Neuron (in vitro differentiated cells): Measurements from ENCODE around the gene INTS11.
A peak's percentile ranks its signal among the peaks of the same experiment; 100 is the strongest.

ENCODE experiments used
- H2AFZ ChIP-seq: one replicate; pipeline ENCODE4 v1.6.1; 2013; ENCODE audit warnings: low read depth, mild to moderate bottlenecking, inconsistent platforms, low read length, moderate library complexity
- H3K27me3 ChIP-seq: one replicate; pipeline ENCODE4 v1.6.1; 2013; ENCODE audit warnings: low read length; ENCODE audit not compliant: insufficient read depth
- H3K36me3 ChIP-seq: one replicate; pipeline ENCODE4 v1.6.1; 2013; ENCODE audit warnings: low read length; ENCODE audit not compliant: insufficient read depth
- H3K4me1 ChIP-seq: one replicate; pipeline ENCODE4 v1.6.1; 2013; ENCODE audit warnings: low read length; ENCODE audit not compliant: insufficient read depth
- H3K4me3 ChIP-seq: 2 replicates; pipeline ENCODE4 v1.5.1; 2013; ENCODE audit warnings: mild to moderate bottlenecking, low read length, moderate library complexity
- H3K9me3 ChIP-seq: one replicate; pipeline ENCODE4 v1.6.1; 2013; ENCODE audit warnings: low read length

INTS11 gene

DNA sequence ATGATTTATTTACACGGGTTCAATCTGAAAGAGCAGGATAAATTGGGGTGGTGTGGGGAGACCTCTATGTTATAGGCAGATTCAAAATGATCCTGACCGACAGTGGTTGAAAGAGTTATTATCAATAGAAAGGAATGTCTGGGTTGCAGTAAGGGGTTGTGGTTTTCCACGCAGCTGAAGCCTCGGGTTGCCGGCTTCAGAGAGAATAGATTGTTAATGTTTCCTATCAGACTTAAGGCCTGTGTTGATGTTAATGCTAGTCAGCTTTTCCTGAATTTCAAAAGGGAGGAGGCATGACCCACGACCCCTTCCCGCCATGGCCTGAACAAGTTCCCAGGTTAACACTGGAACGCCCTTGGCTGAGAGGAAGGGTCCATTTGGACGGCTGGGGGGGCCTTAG lies 48.6 kb downstream of the INTS11 start:
- H3K9me3 ChIP-seq: no peaks in the 10 kb centered on the region
- H3K4me3 ChIP-seq: no peak overlapping the region
- peaks cover 7% of the 10 kb centered on the region for H3K36me3 ChIP-seq
- no peak overlapping the region for H2AFZ ChIP-seq
- H3K4me1 ChIP-seq: peaks cover 28% of the 10 kb centered on the region
- no peaks in the 10 kb centered on the region for H3K27me3 ChIP-seq

DNA sequence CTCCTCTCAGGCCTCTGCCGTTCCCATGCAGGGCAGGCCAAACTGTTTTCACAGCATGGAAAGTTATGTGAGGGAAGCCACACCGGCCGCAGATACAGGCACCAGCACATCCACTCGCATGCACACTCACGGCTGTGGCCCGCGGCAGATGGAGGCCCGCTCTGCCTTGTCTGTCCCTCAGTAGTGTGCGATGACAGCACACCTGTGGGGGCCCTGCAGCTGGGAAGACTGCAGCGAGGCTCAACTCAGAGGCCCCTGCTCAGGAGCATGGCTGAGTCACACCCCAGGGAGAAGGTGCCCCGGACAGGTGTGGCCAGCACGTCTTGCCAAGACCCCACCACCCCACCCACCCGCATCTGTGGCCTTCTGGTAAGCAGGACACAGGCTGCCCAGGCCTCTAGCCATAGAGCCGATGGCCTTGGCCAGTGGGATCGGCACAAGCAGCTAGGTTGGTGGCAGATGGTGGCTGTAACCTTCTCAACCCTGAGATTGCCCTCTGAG lies 49.5 kb downstream of the INTS11 start:
- Histone ChIP-seq H3K4me1 (peaks cover 29% of the 10 kb centered on the region), H3K36me3 (peaks cover 10% of the 10 kb centered on the region), H2AFZ (no peak overlapping the region), H3K27me3 (no peaks in the 10 kb centered on the region), H3K4me3 (peak overlapping the region; percentile 54), H3K9me3 (no peaks in the 10 kb centered on the region)

DNA sequence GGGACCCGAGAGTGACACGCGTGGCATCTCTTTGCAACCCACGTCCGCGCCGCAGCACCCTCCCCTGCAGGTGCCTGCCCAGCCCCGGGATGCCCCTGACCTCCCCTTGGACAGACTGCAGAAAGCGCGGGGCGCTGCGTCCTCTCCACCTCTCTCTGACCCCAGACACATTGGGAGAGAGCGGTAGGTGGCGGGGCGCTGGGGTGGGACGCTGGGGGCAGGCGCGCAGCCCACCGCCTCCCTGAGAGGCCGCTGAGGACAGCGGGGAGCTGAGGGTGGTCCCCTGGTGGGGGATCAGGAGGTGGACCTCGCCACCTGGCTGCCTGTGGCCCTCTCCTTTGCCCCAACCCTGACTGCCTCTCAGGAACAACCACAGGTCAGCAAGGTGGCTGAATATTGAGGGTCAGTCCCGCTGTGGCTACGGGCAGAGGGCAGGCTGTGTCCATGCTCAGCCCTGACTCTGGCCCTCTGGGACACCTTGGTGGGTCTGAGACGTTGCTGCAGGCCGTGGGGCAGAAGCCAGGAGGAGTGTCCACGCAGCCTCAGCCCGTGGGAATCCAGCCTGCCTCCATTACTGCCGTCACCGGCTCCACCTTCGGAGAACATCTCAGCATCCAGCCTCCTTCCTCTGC lies 50.0 kb downstream of the INTS11 start:
- H2AFZ ChIP-seq: peak overlapping the region; percentile 33
- H3K36me3 ChIP-seq: peaks cover 10% of the 10 kb centered on the region
- no peaks in the 10 kb centered on the region for H3K9me3 ChIP-seq
- no peaks in the 10 kb centered on the region for H3K27me3 ChIP-seq
- peak overlapping the region; percentile 54 for H3K4me3 ChIP-seq
- peaks cover 29% of the 10 kb centered on the region for H3K4me1 ChIP-seq

DNA sequence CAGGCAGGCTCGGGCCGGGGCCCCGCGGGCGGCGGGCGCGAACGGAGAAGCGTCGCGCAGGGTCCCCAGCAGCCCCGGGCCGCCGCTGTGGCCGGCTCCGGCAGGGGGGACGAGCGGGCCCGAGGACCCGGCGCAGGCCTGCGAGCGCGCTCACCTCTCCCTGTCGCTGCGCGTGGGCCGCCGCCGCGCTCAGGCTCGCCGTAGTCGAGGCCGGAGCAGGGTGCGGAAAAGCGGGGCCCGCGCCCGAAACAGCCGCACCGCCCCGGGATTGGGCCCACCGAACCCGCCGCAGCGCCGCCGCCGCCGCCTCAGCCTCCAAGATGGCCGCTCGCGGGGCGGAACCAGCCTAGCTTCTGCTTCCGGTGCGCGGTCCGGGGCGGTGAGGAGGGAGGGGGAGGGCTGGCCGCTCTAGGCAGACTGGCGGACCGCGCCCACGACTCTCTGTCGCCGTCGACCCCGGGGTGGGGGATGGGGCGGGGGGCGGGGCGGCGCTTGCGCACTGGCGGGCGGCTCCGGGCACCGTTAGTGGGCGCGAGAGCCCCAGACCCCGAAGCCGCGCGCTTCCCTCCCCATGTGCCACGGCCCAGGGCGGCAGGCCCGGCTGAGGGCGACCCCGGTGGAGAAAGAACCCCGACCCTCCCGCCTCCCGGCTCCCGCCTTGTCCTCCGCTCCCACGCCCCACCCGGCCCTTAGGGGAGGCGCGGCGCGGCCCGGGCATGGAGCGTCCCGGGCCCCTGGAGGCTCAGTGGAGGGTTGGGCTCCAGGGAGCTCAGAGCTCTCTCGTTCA lies 50.8 kb downstream of the INTS11 start, which contains the start of gene UBE2J2:
Gene UBE2J2 (minus strand): TSS at position 343 of the 787 bp plus-strand sequence. CDS start 5,862 bp downstream, outside the sequence.
- Histone ChIP-seq H3K4me1 (peaks cover 29% of the 10 kb centered on the region), H3K4me3 (peak within 1 kb of the TSS; percentile 97), H3K9me3 (no peaks in the 10 kb centered on the region), H3K36me3 (peaks cover 10% of the 10 kb centered on the region), H2AFZ (peak within 1 kb of the TSS; percentile 43), H3K27me3 (no peaks in the 10 kb centered on the region)

DNA sequence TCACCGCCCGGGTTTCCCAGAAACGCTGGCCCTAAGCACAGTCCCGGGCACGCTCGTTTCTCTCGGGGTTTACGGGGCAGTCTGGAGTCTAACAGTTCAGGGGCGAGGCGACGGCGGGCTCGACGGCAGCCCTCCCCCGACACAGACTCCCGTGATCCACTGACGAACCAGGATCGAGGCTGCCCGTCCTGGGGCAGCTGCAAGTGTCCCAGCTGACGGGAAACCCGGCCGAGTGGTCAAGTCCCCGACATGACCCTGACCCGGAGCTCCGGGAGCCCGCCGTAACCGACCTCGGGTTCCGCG lies 51.3 kb downstream of the INTS11 start:
- Histone ChIP-seq H2AFZ (peak overlapping the region; percentile 43), H3K4me1 (peaks cover 29% of the 10 kb centered on the region), H3K27me3 (no peaks in the 10 kb centered on the region), H3K9me3 (no peaks in the 10 kb centered on the region), H3K4me3 (peak overlapping the region; percentile 97), H3K36me3 (peaks cover 10% of the 10 kb centered on the region)

DNA sequence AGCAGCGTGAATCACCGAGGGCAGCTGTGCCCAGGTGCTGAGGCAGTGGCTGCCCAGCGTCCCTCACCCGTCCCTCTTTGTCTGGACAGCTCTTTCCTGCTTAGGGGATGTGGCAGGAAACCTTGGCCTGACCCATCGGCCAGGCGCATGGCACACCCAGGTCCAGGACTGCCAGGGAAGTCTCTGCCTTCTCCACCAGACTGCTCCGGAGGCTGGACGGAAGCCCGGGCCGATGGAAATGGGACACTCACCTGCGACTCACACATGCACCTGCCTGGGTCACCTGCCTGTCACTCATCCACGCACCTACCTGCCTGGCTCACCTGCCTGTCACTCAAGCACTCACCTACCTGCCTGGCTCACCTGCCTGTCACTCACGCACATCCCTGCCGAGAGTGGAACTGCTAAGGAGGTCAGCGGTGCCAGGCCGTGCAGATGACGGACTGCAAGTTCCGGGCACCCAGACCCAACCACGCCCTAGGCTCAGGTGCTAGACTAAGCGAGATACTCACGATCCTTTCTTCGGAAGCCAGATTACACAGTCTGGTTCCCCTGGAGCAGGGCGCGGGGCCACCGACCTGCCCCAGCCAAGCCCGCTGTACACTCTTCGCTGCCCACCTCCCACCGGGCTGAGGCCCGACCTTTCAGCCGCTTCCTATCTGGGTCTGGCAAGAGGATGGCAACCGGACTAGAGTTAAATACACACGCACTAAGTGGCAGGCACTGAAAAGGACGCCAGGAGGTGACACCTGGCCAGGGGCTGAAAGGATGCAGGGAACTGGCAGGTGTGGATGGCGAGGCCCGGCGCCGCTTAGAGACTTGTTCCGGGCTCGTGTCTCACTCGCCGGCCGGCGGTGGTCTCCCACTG lies 51.9 kb downstream of the INTS11 start:
- Histone ChIP-seq H3K9me3 (no peaks in the 10 kb centered on the region), H2AFZ (no peak overlapping the region), H3K4me1 (peaks cover 29% of the 10 kb centered on the region), H3K4me3 (peak overlapping the region; percentile 97), H3K27me3 (no peaks in the 10 kb centered on the region), H3K36me3 (peaks cover 14% of the 10 kb centered on the region)

DNA sequence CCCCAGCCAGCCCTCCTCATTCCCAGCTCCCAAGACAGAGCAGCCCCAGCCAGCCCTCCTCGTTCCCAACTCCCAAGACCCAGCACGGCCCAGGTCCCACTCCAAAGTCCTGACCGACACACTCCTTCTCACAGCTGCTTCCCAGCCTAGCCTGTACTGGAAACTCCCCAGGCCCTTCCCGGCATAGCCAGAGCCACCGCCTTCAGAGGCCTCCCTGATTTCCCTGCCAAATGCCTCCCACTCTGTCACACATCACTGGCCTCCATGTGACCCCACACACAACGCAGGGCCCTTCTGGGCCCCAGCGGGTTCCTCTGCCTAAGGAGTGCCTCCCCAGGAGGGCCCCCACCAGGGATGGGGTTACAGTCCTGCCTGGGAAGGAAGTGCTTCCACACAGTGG lies 53.6 kb downstream of the INTS11 start:
- H3K36me3 ChIP-seq: peaks cover 25% of the 10 kb centered on the region
- H3K4me3 ChIP-seq: no peak overlapping the region
- H2AFZ ChIP-seq: no peak overlapping the region
- H3K4me1 ChIP-seq: peaks cover 29% of the 10 kb centered on the region
- no peaks in the 10 kb centered on the region for H3K9me3 ChIP-seq
- no peaks in the 10 kb centered on the region for H3K27me3 ChIP-seq

DNA sequence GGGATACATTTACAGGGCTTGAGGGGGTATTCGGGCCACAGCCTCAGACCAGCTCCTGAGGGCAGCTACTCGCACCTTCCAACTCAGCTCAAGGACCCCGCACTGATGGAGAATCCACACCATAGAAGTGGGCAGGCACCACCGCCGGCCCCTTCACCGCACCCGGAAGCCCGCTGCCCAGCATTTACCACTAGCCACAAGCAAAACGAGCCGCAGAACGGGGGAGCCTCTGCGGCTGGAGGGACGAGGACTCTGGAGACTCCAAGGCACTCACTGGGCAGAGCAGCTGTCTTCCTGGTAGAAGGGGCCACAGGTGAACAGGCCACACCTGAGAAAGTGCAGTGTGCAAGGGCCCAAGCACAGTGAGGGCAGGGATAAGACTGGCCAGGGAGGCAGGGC lies 56.2 kb downstream of the INTS11 start:
- Histone ChIP-seq H3K27me3 (no peaks in the 10 kb centered on the region), H3K36me3 (peaks cover 41% of the 10 kb centered on the region), H3K4me1 (peaks cover 22% of the 10 kb centered on the region), H3K4me3 (no peak overlapping the region), H3K9me3 (no peaks in the 10 kb centered on the region), H2AFZ (no peak overlapping the region)

DNA sequence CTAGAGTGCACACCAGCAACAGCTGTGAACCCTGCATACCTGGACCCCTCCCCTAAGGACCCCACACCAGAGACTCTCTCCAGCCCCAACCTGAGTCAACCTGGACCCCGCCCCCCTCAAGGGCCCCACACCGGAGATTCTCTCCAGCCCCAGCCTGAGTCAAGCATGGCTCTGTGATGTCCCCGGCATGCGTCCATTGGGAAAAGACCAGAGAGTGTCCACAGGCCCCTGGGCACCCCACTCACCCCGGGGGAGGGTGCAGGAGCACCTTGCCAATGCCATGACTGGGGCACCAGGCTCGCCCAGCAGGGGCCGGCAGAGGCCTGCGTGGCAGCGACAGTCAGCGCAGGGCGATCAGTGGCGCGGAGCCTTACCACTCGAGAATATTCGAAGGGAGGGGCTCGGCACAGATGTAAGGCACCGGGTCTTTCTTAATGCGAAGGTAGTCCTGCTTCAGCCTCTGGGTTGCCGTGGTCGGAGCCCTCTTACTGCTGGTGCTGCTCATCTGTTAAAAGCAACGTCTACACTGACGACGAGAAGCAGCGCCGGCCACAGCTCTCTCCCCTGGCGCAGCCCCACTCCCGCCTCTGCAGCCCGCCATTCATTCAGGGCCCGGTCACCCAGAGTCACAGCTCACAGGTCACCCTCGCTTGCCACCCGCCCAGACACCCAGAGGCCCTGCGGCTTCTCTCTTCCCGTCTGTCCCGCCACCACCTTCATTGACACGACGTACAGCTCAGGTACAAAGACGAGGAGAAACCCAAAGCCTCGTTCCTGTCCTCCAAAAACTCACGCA lies 56.8 kb downstream of the INTS11 start:
- no peaks in the 10 kb centered on the region for H3K9me3 ChIP-seq
- H3K27me3 ChIP-seq: no peaks in the 10 kb centered on the region
- H2AFZ ChIP-seq: no peak overlapping the region
- H3K4me3 ChIP-seq: no peak overlapping the region
- H3K36me3 ChIP-seq: peaks cover 47% of the 10 kb centered on the region
- peaks cover 18% of the 10 kb centered on the region for H3K4me1 ChIP-seq

DNA sequence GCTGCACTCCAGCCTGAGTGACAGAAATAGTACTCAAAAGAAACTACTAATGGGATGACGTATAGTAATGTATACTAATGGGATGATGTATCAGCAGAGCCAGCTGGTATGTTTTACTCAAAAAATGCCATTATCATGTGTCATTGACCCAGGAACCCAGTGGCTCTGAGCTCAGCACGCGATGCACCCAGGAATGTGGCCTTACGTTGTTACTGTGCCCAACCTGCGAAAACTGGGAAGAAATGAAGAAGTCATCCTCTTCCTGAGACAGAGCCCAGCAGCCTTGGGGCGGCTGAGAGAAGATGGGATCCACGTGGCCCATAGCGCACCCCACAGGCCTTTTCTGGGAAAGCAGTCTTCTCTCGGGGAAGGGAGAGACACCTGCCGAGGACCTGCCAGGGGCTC lies 59.6 kb downstream of the INTS11 start:
- no peak overlapping the region for H2AFZ ChIP-seq
- no peaks in the 10 kb centered on the region for H3K9me3 ChIP-seq
- H3K4me1 ChIP-seq: no peaks in the 10 kb centered on the region
- H3K27me3 ChIP-seq: no peaks in the 10 kb centered on the region
- H3K4me3 ChIP-seq: no peak overlapping the region
- H3K36me3 ChIP-seq: peaks cover 56% of the 10 kb centered on the region

DNA sequence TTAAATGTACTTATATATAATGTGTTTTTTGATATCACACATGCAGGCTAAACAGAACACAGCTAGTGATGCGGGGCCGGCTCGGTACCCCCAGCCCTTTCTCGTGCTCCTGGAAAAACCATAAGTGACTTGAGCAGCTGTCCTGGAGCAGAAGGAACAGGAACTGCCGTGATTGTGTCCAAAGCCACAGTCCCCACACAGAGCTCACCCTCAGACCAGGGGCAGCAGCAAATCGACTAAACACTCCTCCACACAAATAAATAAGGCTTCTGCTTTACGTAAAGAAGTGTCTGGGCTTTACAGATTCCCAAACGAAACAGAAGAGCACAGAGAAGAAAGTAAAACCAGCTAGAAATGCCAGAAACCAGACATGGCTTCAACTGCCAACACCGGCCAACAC lies 60.4 kb downstream of the INTS11 start:
- no peaks in the 10 kb centered on the region for H3K4me1 ChIP-seq
- H3K4me3 ChIP-seq: no peak overlapping the region
- H2AFZ ChIP-seq: no peak overlapping the region

DNA sequence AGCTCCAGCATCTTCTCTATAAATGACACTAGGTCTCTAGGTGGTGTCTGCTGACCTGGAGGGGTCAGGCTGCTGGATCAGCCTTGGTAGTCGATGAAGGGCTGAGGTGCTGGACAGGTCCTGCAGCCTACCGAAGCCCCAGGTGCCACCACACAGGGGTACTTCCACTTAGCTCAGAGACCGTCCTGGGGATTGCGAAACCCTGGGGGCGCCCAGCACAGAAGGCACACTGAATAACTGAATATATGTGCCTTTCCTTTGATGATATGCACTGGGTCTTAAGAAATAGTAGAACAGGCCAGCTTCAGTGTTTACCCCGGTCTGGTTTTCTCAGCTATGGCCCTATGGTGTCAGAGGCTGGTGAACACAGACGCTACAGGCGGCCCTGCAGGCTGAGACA lies 61.7 kb downstream of the INTS11 start:
- H3K36me3 ChIP-seq: peaks cover 63% of the 10 kb centered on the region
- H3K9me3 ChIP-seq: no peaks in the 10 kb centered on the region
- no peaks in the 10 kb centered on the region for H3K4me1 ChIP-seq
- no peak overlapping the region for H2AFZ ChIP-seq
- H3K27me3 ChIP-seq: no peaks in the 10 kb centered on the region
- H3K4me3 ChIP-seq: no peak overlapping the region

More for the DNA sequence above, 60.4 kb downstream of the INTS11 start:
- Histone ChIP-seq H3K36me3 (peaks cover 61% of the 10 kb centered on the region), H3K27me3 (no peaks in the 10 kb centered on the region), H3K9me3 (no peaks in the 10 kb centered on the region)
